Effector memory CD4-positive, alpha-beta T cell (primary cell): ENCODE data around the gene TAC4.
"Not testable (repeated sequence)": the region's sequence is repeated elsewhere in the genome, so short reads cannot be mapped to it uniquely, and the experiment has no call there.

Experiments
- DNase-seq, 3 donors: peaks; one replicate each; pipeline ENCODE4 v3.0.0-alpha.2; 2020
- H3K27ac ChIP-seq: 2 replicates; pipeline ENCODE4 v1.7.0; 2013; ENCODE audit warnings: mild to moderate bottlenecking, low read length, moderate library complexity; ENCODE audit not compliant: insufficient read depth, poor library complexity, severe bottlenecking
- H3K27me3 ChIP-seq: replicated peaks from 2 replicates; pipeline ENCODE4 v1.7.0; 2013; ENCODE audit warnings: mild to moderate bottlenecking, low read length; ENCODE audit not compliant: insufficient read depth, control insufficient read depth, poor library complexity, severe bottlenecking
- H3K36me3 ChIP-seq: 2 replicates; pipeline ENCODE4 v1.7.0; 2013; ENCODE audit warnings: mild to moderate bottlenecking, low read length, moderate library complexity; ENCODE audit not compliant: control insufficient read depth, insufficient read depth
- H3K4me1 ChIP-seq: 2 replicates; pipeline ENCODE4 v1.7.0; 2013; ENCODE audit warnings: low read length, mild to moderate bottlenecking; ENCODE audit not compliant: control insufficient read depth, insufficient read depth, poor library complexity, severe bottlenecking
- H3K4me3 ChIP-seq: 2 replicates; pipeline ENCODE4 v1.7.0; 2013; ENCODE audit warnings: low read length, low read depth, mild to moderate bottlenecking; ENCODE audit not compliant: insufficient read depth, poor library complexity, severe bottlenecking
- H3K9me3 ChIP-seq: 2 replicates; pipeline ENCODE4 v1.7.0; 2013; ENCODE audit warnings: mild to moderate bottlenecking, low read length, moderate library complexity; ENCODE audit not compliant: control insufficient read depth

Gene TAC4

DNA sequence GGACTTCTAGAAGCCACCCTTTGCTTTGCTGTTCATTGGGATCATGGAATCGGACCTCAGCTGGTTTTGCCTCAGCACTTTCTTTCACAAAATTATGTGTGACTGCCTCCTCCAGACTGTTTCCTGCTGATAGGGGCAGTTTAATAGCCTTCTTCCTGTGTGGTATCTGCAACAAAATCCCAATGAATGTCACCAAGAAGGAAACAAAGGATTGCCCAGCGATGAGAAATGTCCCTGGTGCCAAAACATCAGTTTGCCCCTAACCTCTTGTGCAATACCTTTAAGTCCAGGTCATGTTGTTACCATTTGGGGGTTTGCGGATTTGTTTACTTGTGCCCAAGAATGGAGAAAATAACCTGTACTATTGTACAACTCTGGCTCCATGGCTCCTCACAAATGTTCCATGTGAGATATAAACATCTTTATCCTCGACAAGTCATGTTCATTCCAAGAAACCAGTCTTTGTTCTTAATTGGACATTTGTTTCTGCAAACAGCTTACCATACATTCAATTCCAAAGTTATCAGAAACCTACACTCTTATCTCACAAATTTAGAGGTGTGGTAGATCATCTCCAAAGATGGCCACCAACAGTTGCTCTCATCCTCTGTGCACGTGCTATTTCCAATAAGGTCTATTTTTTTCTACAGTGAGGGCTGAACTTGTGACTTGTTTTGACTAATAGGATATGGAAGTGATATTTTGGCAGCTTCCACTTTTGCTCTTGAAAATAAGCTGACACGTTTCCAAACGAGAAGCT is 14.8 kb downstream of the TAC4 start:
- Histone ChIP-seq H3K9me3 (no peaks in the 10 kb centered on the region), H3K4me3 (no peak overlapping the region), H3K36me3 (peaks cover 29% of the 10 kb centered on the region), H3K27me3 (no peaks in the 10 kb centered on the region), H3K4me1 (no peaks in the 10 kb centered on the region), H3K27ac (no peak overlapping the region)
- no peak for DNase-seq

DNA sequence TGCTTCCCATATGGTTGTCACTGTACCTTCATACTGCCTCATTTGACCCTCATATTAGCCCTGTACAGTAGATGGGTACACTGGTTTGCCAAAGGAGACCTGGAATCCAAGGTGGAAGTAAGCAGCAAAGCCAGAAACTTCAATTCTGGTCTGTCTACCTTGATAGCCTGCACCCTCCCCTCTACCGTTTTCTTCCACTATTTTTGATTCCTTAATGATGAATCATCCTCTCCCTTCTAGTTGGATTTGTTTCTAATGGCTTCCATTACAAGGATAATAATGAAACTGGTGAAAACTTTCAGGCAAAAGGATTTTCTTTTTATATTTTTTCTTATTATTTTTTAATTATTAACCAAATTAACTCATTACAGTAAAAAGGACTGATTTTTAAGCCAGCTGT is 17.3 kb downstream of the TAC4 start:
- no peak overlapping the region for H3K4me3 ChIP-seq
- H3K27ac ChIP-seq = no peak overlapping the region
- no peaks in the 10 kb centered on the region for H3K9me3 ChIP-seq
- H3K36me3 ChIP-seq = peaks cover 54% of the 10 kb centered on the region
- no peaks in the 10 kb centered on the region for H3K4me1 ChIP-seq
- no peak for DNase-seq
- no peaks in the 10 kb centered on the region for H3K27me3 ChIP-seq

DNA sequence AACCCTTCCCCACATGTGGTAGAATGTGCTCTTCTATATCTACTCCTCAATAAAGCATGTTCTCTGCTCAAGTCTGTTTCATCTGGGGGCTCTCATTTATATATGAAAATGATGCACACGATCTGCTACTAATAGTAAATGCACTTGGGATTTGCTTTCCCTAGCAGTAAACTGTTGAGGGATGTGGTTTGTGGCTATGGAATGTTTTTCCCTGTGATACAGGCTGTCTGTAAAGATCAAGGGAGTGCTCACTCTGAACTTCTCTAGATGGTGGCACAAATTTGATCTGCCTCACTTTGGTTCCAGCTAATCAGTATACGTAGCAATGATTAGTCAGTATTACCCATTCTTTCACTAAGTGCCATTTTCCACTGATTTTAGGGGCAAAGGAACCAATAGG is 18.8 kb downstream of the TAC4 start:
- peaks cover 63% of the 10 kb centered on the region for H3K36me3 ChIP-seq

DNA sequence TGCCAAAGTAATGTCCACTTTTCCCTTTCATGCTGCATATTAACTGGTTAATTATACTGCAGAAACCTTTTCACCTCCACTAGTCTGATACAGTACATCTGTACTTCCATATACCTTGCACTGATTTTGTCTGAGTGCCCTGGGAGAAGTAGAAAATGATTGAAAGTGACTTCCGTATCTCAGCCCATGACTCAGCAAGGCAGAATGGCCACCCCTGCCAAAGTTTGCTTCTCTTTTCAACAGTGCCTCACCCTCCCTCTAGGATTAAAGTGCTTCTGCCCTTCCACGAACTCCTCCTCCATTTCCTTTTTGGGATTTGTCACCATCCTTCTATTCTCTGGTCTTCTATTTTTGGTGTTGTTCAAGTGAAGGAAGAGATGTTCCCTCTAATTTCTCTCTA is 19.5 kb downstream of the TAC4 start:
- DNase-seq, H3K9me3 ChIP-seq, H3K27ac ChIP-seq, H3K4me1 ChIP-seq, H3K4me3 ChIP-seq, H3K27me3 ChIP-seq: not testable (repeated sequence)
- peaks cover 65% of the 10 kb centered on the region for H3K36me3 ChIP-seq

More for the DNA sequence above, 18.8 kb downstream of the TAC4 start:
- DNase-seq = no peak
- H3K4me1 ChIP-seq = no peaks in the 10 kb centered on the region
- H3K9me3 ChIP-seq = no peaks in the 10 kb centered on the region
- no peaks in the 10 kb centered on the region for H3K27me3 ChIP-seq
- H3K27ac ChIP-seq = no peak overlapping the region
- no peak overlapping the region for H3K4me3 ChIP-seq

DNA sequence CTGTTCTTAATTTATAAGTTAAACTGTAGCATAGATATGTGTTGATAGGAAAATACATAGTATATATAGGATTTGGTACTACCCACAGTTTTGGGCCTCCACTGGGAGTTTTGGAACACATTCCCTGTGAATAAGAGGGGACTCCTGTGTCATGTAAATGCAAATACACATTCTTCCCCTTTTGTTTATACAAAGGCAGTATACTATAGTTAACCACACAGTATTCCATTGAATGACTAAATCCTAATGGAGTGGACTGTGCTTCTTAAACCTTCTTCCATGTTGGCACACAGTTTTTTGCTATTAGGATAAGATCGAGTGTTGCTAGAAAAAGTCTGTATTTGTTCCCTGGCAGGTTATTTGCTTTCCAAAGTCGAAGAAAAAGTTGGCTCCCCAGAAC is 22.2 kb downstream of the TAC4 start:
- Histone ChIP-seq H3K36me3 (peaks cover 86% of the 10 kb centered on the region), H3K27ac (no peak overlapping the region), H3K27me3 (no peaks in the 10 kb centered on the region), H3K9me3 (no peaks in the 10 kb centered on the region), H3K4me3 (no peak overlapping the region), H3K4me1 (peaks cover 7% of the 10 kb centered on the region)
- DNase-seq = no peak

DNA sequence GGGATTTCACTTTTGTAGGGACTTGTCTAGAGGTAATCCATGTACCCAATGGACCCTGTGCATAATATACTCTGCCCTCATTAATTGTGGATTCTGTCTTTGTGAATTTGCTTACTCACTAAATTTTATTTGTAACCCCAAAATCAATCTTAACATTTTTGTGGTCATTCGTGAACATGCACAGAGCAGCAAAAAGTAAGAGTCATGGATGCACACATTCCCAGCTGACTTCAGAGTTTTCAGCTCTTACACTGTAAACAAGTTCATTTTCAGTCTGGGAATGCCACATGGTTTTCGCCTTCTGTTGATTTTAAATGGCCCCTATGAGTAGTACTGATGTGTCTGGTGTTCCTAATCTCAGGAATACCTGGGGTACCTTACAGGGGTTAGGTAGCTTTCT is 24.3 kb downstream of the TAC4 start:
- H3K36me3 ChIP-seq = peaks cover 75% of the 10 kb centered on the region

DNA sequence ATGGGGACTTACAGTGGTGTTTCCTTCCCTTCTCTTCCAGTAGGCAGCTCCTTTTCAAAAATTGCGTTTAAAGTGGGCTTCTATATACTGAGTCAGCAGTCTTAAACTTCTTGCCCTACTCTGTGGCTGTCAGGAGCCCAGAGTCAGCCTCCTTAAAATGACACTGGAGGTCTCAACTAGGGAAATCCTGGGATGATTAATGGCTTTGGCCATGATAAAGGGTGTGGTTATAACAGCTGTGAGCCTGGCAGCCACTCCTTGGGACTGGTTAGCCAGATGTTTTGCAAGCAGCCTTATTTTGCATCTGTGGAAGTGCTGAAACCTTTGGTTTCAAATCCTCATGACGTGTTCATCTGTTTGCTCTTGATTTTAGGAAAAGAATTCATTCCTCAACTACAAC is 25.0 kb downstream of the TAC4 start:
- DNase-seq = no peak
- Histone ChIP-seq H3K4me3 (no peak overlapping the region), H3K4me1 (peaks cover 31% of the 10 kb centered on the region), H3K27me3 (no peaks in the 10 kb centered on the region), H3K36me3 (peaks cover 69% of the 10 kb centered on the region), H3K9me3 (no peaks in the 10 kb centered on the region), H3K27ac (no peak overlapping the region)

More for the DNA sequence above, 24.3 kb downstream of the TAC4 start:
- Histone ChIP-seq H3K4me1 (peaks cover 23% of the 10 kb centered on the region), H3K9me3 (no peaks in the 10 kb centered on the region), H3K27me3 (no peaks in the 10 kb centered on the region), H3K27ac (no peak overlapping the region), H3K4me3 (no peak overlapping the region)
- DNase-seq = no peak

DNA sequence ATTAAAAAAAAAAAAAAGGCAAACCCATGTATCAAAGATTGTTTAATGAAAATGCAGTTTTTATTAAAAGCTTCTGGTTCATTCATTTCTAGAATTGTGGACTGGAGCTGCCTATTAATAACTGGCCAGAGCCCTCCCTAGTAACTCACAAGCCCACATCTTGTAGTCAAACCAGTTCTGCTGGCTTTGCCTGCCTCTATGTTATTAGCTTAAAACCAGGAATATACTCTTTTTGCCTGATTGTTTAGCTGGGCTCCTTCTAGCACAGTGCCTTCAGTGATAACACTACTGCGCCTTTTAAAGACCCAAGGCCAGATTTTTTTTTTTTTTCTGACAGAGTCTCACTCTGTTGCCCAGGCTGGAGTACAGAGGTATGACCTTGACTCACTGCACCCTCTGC is 26.0 kb downstream of the TAC4 start:
- H3K4me1 ChIP-seq = peaks cover 40% of the 10 kb centered on the region
- DNase-seq = no peak
- H3K27ac ChIP-seq = no peak overlapping the region
- no peak overlapping the region for H3K4me3 ChIP-seq
- no peaks in the 10 kb centered on the region for H3K9me3 ChIP-seq
- H3K36me3 ChIP-seq = peaks cover 60% of the 10 kb centered on the region
- no peaks in the 10 kb centered on the region for H3K27me3 ChIP-seq

DNA sequence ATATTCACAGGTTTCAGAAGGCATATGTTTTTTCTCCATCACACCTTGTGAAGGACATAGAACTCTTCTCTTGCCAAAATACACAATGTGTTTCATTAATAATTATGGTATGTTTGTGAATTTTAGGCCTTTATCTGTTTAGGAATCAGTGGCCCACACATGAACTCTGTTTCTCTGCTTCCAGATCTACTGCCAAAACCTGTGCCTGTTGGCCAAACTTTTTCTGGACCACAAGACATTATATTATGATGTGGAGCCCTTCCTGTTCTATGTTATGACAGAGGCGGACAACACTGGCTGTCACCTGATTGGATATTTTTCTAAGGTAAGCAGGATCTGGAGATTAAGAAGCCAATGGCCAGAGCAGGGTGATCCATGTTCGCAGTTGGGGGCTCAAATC is 26.4 kb downstream of the TAC4 start:
- Histone ChIP-seq H3K27ac (no peak overlapping the region), H3K4me1 (peaks cover 44% of the 10 kb centered on the region), H3K36me3 (peaks cover 56% of the 10 kb centered on the region), H3K27me3 (no peaks in the 10 kb centered on the region), H3K9me3 (no peaks in the 10 kb centered on the region), H3K4me3 (no peak overlapping the region)
- no peak for DNase-seq

DNA sequence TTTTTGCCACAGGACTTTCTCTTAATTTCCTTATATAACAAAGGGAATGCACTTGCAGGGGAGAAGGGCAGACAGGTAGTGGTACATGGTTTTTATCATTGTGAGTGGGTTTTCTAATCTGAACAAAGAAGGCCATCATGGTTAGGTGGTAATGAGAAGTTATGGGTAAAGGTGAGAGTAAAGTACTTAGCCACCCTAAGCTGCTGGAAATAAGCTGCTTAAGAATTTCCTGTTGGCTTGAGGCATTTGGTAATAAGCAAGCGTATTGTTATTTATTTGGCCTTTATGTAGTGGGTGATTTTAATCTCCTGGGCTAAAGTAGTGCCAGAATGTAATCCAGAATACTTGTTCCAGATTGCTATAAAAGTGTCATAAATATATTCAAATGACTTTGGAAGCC is 27.1 kb downstream of the TAC4 start:
- DNase-seq = no peak
- Histone ChIP-seq H3K36me3 (peaks cover 49% of the 10 kb centered on the region), H3K4me3 (no peak overlapping the region), H3K4me1 (peaks cover 44% of the 10 kb centered on the region), H3K27ac (no peak overlapping the region), H3K27me3 (no peaks in the 10 kb centered on the region), H3K9me3 (no peaks in the 10 kb centered on the region)
